ENCODE results near the gene WDR27. TPM values are rescaled to one million over a fixed set of nuclear protein-coding genes. Genes with fewer than 3 reads are reported as not detected.

WDR27 gene
- total RNA-seq, 2 experiments from 2014 or later, result 77.2 to 108 TPM

GRCh38 chr6:169745405-169745804, 43.6 kb upstream of the WDR27 start:
- CTCF ChIA-PET (ENCODE audit: unreplicated experiment), result no interaction called here
- Histone ChIP-seq H3K4me1 (ENCODE audit: insufficient read depth, low read length, poor library complexity, severe bottlenecking) (peaks cover 8% of the 10 kb centered on the region), H3K27ac (ENCODE audit: low read depth, low read length, poor library complexity, severe bottlenecking) (no peak overlapping the region), H3K9me2 (ENCODE audit: insufficient read depth, low read length) (no peaks in the 10 kb centered on the region), H2AFZ (ENCODE audit: low read length) (no peak overlapping the region), H3K4me3 (ENCODE audit: low read depth, low read length, poor library complexity, severe bottlenecking) (no peak overlapping the region), H3K4me2 (ENCODE audit: low read length) (no peak overlapping the region), H3K36me3 (ENCODE audit: insufficient read depth, low read length) (peaks cover 29% of the 10 kb centered on the region), H4K20me1 (ENCODE audit: insufficient read depth, low read length) (no peaks in the 10 kb centered on the region; the same call in 1 of the 2 replicates), H3K9me3 (ENCODE audit: low read length) (peaks cover 20% of the 10 kb centered on the region), H3K79me2 (ENCODE audit: insufficient read depth, low read depth, low read length) (peaks cover 13% of the 10 kb centered on the region)
- DNase-seq (ENCODE audit: low spot score), result no peak
- BruUV-seq (replicated peaks), result no TSS peak
- intact Hi-C loops (cut with micrococcal nuclease; ENCODE audit: unreplicated experiment), result no loop called here
- TF ChIP-seq, protein P1, sequence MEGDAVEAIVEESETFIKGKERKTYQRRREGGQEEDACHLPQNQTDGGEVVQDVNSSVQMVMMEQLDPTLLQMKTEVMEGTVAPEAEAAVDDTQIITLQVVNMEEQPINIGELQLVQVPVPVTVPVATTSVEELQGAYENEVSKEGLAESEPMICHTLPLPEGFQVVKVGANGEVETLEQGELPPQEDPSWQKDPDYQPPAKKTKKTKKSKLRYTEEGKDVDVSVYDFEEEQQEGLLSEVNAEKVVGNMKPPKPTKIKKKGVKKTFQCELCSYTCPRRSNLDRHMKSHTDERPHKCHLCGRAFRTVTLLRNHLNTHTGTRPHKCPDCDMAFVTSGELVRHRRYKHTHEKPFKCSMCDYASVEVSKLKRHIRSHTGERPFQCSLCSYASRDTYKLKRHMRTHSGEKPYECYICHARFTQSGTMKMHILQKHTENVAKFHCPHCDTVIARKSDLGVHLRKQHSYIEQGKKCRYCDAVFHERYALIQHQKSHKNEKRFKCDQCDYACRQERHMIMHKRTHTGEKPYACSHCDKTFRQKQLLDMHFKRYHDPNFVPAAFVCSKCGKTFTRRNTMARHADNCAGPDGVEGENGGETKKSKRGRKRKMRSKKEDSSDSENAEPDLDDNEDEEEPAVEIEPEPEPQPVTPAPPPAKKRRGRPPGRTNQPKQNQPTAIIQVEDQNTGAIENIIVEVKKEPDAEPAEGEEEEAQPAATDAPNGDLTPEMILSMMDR (conservative IDR thresholded peaks at IDR 0.05; ENCODE audit: low read length), result no peak
- TF ChIP-seq EZH2phosphoT487 (IDR thresholded peaks at IDR 0.05; ENCODE audit: borderline replicate concordance, low read depth, low read length), result no peak
- POLR2A ChIA-PET, result interaction anchor here (0.7 kb wide), 1 partner anchor 147 kb away, joined by 5 read pairs; no protein-coding TSS in a partner anchor

- H4K20me1 ChIP-seq (ENCODE audit: insufficient read depth, low read length), result no peaks in the 10 kb centered on the region
- peaks cover 13% of the 10 kb centered on the region for H3K9me3 ChIP-seq (ENCODE audit: low read length)
- H3K4me2 ChIP-seq (ENCODE audit: low read length), result no peak overlapping the region
- no peaks in the 10 kb centered on the region for H3K9me2 ChIP-seq (ENCODE audit: insufficient read depth, low read length)
- H2AFZ ChIP-seq (ENCODE audit: low read length), result no peak overlapping the region
- ChIA-PET POLR2A (interaction anchor here (0.7 to 0.9 kb wide), 2 partner anchors 36 to 863 kb away, joined by 3 read pairs; no protein-coding TSS in a partner anchor), CTCF (ENCODE audit: unreplicated experiment) (no interaction called here)
- no peak overlapping the region for H3K27ac ChIP-seq (ENCODE audit: low read depth, low read length, poor library complexity, severe bottlenecking)
- no peak overlapping the region for H3K4me3 ChIP-seq (ENCODE audit: low read depth, low read length, poor library complexity, severe bottlenecking)
- H3K79me2 ChIP-seq (ENCODE audit: insufficient read depth, low read depth, low read length), result no peaks in the 10 kb centered on the region
- BruUV-seq (replicated peaks), result no TSS peak
- H3K4me1 ChIP-seq (ENCODE audit: insufficient read depth, low read length, poor library complexity, severe bottlenecking), result no peaks in the 10 kb centered on the region
- TF ChIP-seq, protein P1 (conservative IDR thresholded peaks at IDR 0.05; ENCODE audit: low read length), result no peak
- no peak for TF ChIP-seq EZH2phosphoT487 (IDR thresholded peaks at IDR 0.05; ENCODE audit: borderline replicate concordance, low read depth, low read length)
- no peaks in the 10 kb centered on the region; the same call in 1 of the 2 replicates for H3K36me3 ChIP-seq (ENCODE audit: insufficient read depth, low read length)
- intact Hi-C loops (cut with micrococcal nuclease; ENCODE audit: unreplicated experiment), result no loop called here
- DNase-seq (ENCODE audit: low spot score), result no peak
Observed at GRCh38 chr6:169741344-169741743, 39.5 kb upstream of the WDR27 start.

DNA sequence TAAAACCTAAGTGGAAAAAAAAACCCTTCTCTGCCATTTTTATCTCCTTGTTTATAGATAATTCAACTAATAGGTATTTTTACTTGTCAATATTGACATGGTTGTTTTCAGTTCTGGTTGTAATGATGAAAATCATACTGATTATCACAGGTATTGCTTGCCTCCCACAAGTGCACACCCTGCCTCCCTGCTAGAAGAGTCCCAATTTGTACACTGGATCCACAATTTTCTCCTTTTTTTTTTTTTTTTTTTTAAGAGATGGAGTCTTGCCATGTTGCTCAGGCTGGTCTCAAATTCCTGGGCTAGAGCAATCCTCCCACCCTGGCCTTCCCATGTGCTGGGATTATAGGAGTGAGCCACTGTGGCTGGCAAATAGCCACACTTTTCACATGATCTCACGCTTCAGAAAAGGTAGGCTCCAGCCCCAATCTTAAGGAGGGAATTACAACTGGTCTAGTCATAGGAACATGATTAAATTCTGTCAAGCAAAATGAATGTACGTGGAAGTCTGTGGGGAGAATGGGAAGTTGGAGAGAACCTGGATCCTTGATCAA, 37.2 kb upstream of the WDR27 start:
- Histone ChIP-seq H4K20me1 (ENCODE audit: insufficient read depth, low read length) (no peaks in the 10 kb centered on the region), H3K27ac (ENCODE audit: low read depth, low read length, poor library complexity, severe bottlenecking) (no peak overlapping the region), H3K9me2 (ENCODE audit: insufficient read depth, low read length) (no peaks in the 10 kb centered on the region), H3K4me1 (ENCODE audit: insufficient read depth, low read length, poor library complexity, severe bottlenecking) (no peaks in the 10 kb centered on the region), H3K4me3 (ENCODE audit: low read depth, low read length, poor library complexity, severe bottlenecking) (no peak overlapping the region), H3K79me2 (ENCODE audit: insufficient read depth, low read depth, low read length) (no peaks in the 10 kb centered on the region), H2AFZ (ENCODE audit: low read length) (no peak overlapping the region), H3K36me3 (ENCODE audit: insufficient read depth, low read length) (no peaks in the 10 kb centered on the region), H3K9me3 (ENCODE audit: low read length) (no peaks in the 10 kb centered on the region), H3K4me2 (ENCODE audit: low read length) (no peak overlapping the region)
- no TSS peak for BruUV-seq (replicated peaks)
- DNase-seq (ENCODE audit: low spot score), result no peak
- CTCF ChIA-PET (ENCODE audit: unreplicated experiment), result no interaction called here
- intact Hi-C loops (cut with micrococcal nuclease; ENCODE audit: unreplicated experiment), result no loop called here
- POLR2A ChIA-PET, result no interaction called here
- TF ChIP-seq EZH2phosphoT487 (IDR thresholded peaks at IDR 0.05; ENCODE audit: borderline replicate concordance, low read depth, low read length), result no peak
- TF ChIP-seq, protein P1 (conservative IDR thresholded peaks at IDR 0.05; ENCODE audit: low read length), result no peak
